Measurements from ENCODE around the gene C10orf62. TPM values are rescaled to one million over a fixed set of nuclear protein-coding genes. Genes with fewer than 3 reads are reported as not detected.

C10orf62 gene
- total and polyA plus RNA-seq, 2 of the 13 experiments (the other 11 are each of a cell fraction or from before 2014, with no cell fraction given): 0.61 to 1.6 TPM

- no peak for TF ChIP-seq REST (IDR thresholded peaks at IDR 0.05; ENCODE audit: borderline replicate concordance in 1 of 2, low read depth in 1 of 2, low read length in 2 of 2)
- no peak for TF ChIP-seq ZFYVE20 (CRISPR knock-in tag; IDR thresholded peaks at IDR 0.05; ENCODE audit: borderline replicate concordance, low read depth)
- TF ChIP-seq SAP130 (CRISPR knock-in tag; IDR thresholded peaks at IDR 0.05; ENCODE audit: low read depth): peak; percentile 31; the same call in 1 of the 2 replicates
- 0 out of 4 replicates have a peak, but pooled peaks of 1 of the 2 experiments have one; percentile 7 for TF ChIP-seq EP300 (IDR thresholded peaks at IDR 0.05; ENCODE audit: low read depth in 2 of 2, low read length in 2 of 2)
- no peak for TF ChIP-seq EP300 (CRISPR knock-in tag; IDR thresholded peaks at IDR 0.05; ENCODE audit: borderline replicate concordance)
- TF ChIP-seq MAFF (IDR thresholded peaks at IDR 0.05; ENCODE audit: low read depth, low read length): peak; percentile 89
- no peak for TF ChIP-seq U2AF2 (IDR thresholded peaks at IDR 0.05; ENCODE audit: low read depth, low read length)
- TF ChIP-seq CREB1 (IDR thresholded peaks at IDR 0.05): peak; percentile 50; the same call in 1 of the 2 replicates
- no peak for TF ChIP-seq CREB1 (CRISPR knock-in tag; IDR thresholded peaks at IDR 0.05)
- no peak for TF ChIP-seq ONECUT2 (CRISPR knock-in tag; IDR thresholded peaks at IDR 0.05)
- TF ChIP-seq FOXK1 (CRISPR knock-in tag; IDR thresholded peaks at IDR 0.05; ENCODE audit: borderline replicate concordance, low read depth): no peak
- TF ChIP-seq MAFG (CRISPR knock-in tag; IDR thresholded peaks at IDR 0.05): peak; percentile 77; the same call in 1 of the 2 replicates
- no peak for TF ChIP-seq NFIB (CRISPR knock-in tag; IDR thresholded peaks at IDR 0.05; ENCODE audit: borderline replicate concordance)
- peak; percentile 85 for TF ChIP-seq ZBTB7B (CRISPR knock-in tag; IDR thresholded peaks at IDR 0.05)
- TF ChIP-seq KDM1A (CRISPR knock-in tag; IDR thresholded peaks at IDR 0.05): no peak
- TF ChIP-seq PITX1 (CRISPR knock-in tag; IDR thresholded peaks at IDR 0.05): no peak
- no peak for TF ChIP-seq JUN (CRISPR knock-in tag; IDR thresholded peaks at IDR 0.05)
- TF ChIP-seq, protein P1, sequence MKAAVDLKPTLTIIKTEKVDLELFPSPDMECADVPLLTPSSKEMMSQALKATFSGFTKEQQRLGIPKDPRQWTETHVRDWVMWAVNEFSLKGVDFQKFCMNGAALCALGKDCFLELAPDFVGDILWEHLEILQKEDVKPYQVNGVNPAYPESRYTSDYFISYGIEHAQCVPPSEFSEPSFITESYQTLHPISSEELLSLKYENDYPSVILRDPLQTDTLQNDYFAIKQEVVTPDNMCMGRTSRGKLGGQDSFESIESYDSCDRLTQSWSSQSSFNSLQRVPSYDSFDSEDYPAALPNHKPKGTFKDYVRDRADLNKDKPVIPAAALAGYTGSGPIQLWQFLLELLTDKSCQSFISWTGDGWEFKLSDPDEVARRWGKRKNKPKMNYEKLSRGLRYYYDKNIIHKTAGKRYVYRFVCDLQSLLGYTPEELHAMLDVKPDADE (CRISPR knock-in tag; IDR thresholded peaks at IDR 0.05): no peak
- 0 out of 2 replicates have a peak, but pooled peaks have one; percentile 23 for TF ChIP-seq HNF4A (CRISPR knock-in tag; IDR thresholded peaks at IDR 0.05)
- TF ChIP-seq ZNF572 (CRISPR knock-in tag; IDR thresholded peaks at IDR 0.05): no peak
- TF ChIP-seq ZFP36L1 (CRISPR knock-in tag; IDR thresholded peaks at IDR 0.05): no peak
- no peak for TF ChIP-seq REXO4 (CRISPR knock-in tag; IDR thresholded peaks at IDR 0.05; ENCODE audit: borderline replicate concordance)
- TF ChIP-seq ZNF746 (CRISPR knock-in tag; IDR thresholded peaks at IDR 0.05): no peak
- TF ChIP-seq TEAD3 (CRISPR knock-in tag; optimal IDR thresholded peaks at IDR 0.05; ENCODE audit: borderline replicate concordance): peak; percentile 25
- TF ChIP-seq, protein P2, sequence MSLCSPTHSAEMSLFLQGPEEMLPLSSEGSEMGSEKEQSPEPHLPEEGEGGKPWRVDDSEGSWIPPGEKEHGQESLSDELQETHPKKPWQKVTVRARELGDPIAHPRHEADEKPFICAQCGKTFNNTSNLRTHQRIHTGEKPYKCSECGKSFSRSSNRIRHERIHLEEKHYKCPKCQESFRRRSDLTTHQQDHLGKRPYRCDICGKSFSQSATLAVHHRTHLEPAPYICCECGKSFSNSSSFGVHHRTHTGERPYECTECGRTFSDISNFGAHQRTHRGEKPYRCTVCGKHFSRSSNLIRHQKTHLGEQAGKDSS (CRISPR knock-in tag; IDR thresholded peaks at IDR 0.05; ENCODE audit: borderline replicate concordance, low read depth): no peak
Observed at GRCh38 chr10:97597778-97598177, 8.3 kb downstream of the C10orf62 start (continued).
